Calu3 (cell line): ENCODE measurements around the gene TPPP. TPM values are rescaled to one million over a fixed set of nuclear protein-coding genes. Genes with fewer than 3 reads are reported as not detected.
"Not testable (repeated sequence)": the region's sequence is repeated elsewhere in the genome, so short reads cannot be mapped to it uniquely, and the experiment has no call there.

Experiments used
- BruUV-seq: library from RNA; stranded (reverse); fragments of 400-500 nt; replicated peaks from 2 replicates; lab custom pipeline; 2021; lab: Mats Ljungman, UMichigan
- CTCF ChIA-PET: fragments of 300-600 bp; sonication (Branson Sonifier 250); formaldehyde crosslinking; loops from one replicate; lab custom pipeline; 2022; ENCODE audit warnings: antibody characterized with exemption; lab: Charles Lee
- DNase-seq: peaks from one replicate; pipeline ENCODE4 v3.0.0; 2022
- H3K27ac Mint-ChIP-seq: one replicate; pipeline ENCODE4 v1.8.0; 2022; ENCODE audit warnings: mixed read lengths; ENCODE audit not compliant: unreplicated experiment
- H3K27me3 Mint-ChIP-seq: one replicate; pipeline ENCODE4 v1.8.0; 2022; ENCODE audit warnings: mixed read lengths; ENCODE audit not compliant: unreplicated experiment
- H3K36me3 Mint-ChIP-seq: one replicate; pipeline ENCODE4 v1.8.0; 2022; ENCODE audit warnings: mild to moderate bottlenecking, moderate library complexity, mixed read lengths; ENCODE audit not compliant: insufficient read depth, unreplicated experiment
- H3K4me1 Mint-ChIP-seq: one replicate; pipeline ENCODE4 v1.8.0; 2022; ENCODE audit warnings: mild to moderate bottlenecking, low read depth, mixed read lengths; ENCODE audit not compliant: unreplicated experiment
- H3K4me3 Mint-ChIP-seq: one replicate; pipeline ENCODE4 v1.8.0; 2022; ENCODE audit warnings: mild to moderate bottlenecking, low read depth, moderate library complexity, mixed read lengths; ENCODE audit not compliant: unreplicated experiment
- H3K9me3 Mint-ChIP-seq: one replicate; pipeline ENCODE4 v1.8.0; 2022; ENCODE audit warnings: low read depth, mixed read lengths; ENCODE audit not compliant: unreplicated experiment
- intact Hi-C: fragments of 100-400 bp; cut with micrococcal nuclease; formaldehyde crosslinking; loops from one replicate; pipeline ENCODE4 v1.10.0; 2022; ENCODE audit not compliant: unreplicated experiment
- total RNA-seq: library from RNA; stranded (reverse); gene quantifications from 2 replicates; pipeline ENCODE4 v1.2.3, GENCODE V29; 2022
- TF ChIP-seq, protein P1 (sequence below): fragments of 200-600 bp; IDR thresholded peaks from one replicate; pipeline ENCODE4 v1.8.0; 2022; ENCODE audit warnings: antibody characterized with exemption; ENCODE audit not compliant: unreplicated experiment

TPPP gene
- total RNA-seq, 1 experiment from 2014 or later = 0.38 TPM

DNA sequence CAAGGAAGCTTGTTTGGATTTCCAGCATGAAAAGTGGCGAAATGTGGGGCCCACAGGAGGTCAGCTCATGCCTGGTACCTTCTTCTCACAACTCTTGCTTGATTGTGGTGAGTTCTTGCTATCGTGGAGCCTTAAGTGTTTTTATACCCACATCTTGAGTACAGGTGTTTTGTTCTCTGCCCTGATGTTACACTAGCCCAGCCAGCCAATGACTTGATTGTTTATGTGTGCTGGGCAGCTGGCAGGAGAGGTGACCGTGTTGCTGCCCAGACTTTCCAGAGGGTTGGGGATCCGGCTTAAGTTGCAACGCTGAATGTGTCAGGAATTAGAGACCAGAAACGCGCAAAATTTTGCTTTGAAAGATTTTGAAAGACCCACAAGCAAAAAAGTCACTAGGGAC, 24.0 kb upstream of the TPPP start:
- no TSS peak for BruUV-seq
- H3K4me1 Mint-ChIP-seq = no peaks in the 10 kb centered on the region
- intact Hi-C loops = no loop called here
- H3K36me3 Mint-ChIP-seq = no peaks in the 10 kb centered on the region
- no peak for DNase-seq
- H3K4me3 Mint-ChIP-seq = no peak overlapping the region
- TF ChIP-seq, protein P1, sequence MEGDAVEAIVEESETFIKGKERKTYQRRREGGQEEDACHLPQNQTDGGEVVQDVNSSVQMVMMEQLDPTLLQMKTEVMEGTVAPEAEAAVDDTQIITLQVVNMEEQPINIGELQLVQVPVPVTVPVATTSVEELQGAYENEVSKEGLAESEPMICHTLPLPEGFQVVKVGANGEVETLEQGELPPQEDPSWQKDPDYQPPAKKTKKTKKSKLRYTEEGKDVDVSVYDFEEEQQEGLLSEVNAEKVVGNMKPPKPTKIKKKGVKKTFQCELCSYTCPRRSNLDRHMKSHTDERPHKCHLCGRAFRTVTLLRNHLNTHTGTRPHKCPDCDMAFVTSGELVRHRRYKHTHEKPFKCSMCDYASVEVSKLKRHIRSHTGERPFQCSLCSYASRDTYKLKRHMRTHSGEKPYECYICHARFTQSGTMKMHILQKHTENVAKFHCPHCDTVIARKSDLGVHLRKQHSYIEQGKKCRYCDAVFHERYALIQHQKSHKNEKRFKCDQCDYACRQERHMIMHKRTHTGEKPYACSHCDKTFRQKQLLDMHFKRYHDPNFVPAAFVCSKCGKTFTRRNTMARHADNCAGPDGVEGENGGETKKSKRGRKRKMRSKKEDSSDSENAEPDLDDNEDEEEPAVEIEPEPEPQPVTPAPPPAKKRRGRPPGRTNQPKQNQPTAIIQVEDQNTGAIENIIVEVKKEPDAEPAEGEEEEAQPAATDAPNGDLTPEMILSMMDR = no peak
- H3K27me3 Mint-ChIP-seq = peaks cover 81% of the 10 kb centered on the region
- H3K9me3 Mint-ChIP-seq = peaks cover 5% of the 10 kb centered on the region
- no peak overlapping the region for H3K27ac Mint-ChIP-seq
- CTCF ChIA-PET = no interaction called here

DNA sequence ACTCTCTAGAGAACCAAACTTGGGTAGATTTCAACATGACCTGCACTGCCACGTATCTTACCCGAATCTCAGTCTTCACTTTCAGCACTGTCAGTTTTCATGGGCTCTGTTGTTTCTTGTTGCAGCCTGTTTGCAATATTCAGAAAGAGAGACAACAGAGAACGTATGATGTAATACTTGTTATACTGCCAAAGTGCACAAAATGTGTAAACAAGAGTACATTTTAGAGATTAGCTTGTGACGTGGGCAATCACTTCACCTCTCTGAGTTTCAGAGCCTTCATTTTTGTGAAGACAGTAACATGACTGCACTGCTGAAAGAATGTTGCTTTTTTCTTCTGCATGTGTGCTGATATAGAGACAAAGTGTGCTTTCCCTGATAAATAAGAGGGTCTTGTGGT, 23.6 kb upstream of the TPPP start:
- H3K4me1 Mint-ChIP-seq, BruUV-seq, H3K36me3 Mint-ChIP-seq, CTCF ChIA-PET, H3K27ac Mint-ChIP-seq, DNase-seq, H3K9me3 Mint-ChIP-seq, intact Hi-C loops, H3K4me3 Mint-ChIP-seq: not testable (repeated sequence)
- peaks cover 80% of the 10 kb centered on the region for H3K27me3 Mint-ChIP-seq

DNA sequence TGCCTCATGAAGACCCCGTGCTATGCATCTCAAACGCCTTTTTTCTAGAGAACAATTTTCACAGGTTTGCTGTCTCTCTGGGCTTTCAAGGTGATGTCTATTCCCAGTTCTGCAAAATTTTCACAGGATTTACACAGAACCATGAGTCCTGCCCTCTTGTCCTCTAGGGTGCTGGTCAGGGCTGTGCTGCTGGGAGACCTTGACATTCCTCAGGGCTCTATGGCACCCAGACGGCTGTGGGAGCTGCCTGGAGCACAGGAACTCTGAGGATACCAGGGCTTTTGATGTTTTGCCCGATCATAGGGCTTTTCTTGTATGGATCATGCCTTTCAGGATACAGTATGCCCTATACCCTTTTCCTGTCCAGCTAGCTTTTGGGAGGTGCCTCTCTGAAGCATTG, 22.5 kb upstream of the TPPP start:
- H3K4me3 Mint-ChIP-seq, BruUV-seq, H3K36me3 Mint-ChIP-seq, CTCF ChIA-PET, H3K9me3 Mint-ChIP-seq, intact Hi-C loops, H3K27ac Mint-ChIP-seq, H3K4me1 Mint-ChIP-seq, DNase-seq: not testable (repeated sequence)
- peaks cover 80% of the 10 kb centered on the region for H3K27me3 Mint-ChIP-seq

GRCh38 chr5:714215-715118, 21.3 kb upstream of the TPPP start:
- H3K4me3 Mint-ChIP-seq, H3K36me3 Mint-ChIP-seq, DNase-seq, BruUV-seq, CTCF ChIA-PET, H3K27ac Mint-ChIP-seq, H3K4me1 Mint-ChIP-seq, H3K9me3 Mint-ChIP-seq: not testable (repeated sequence)
- H3K27me3 Mint-ChIP-seq = peaks cover 71% of the 10 kb centered on the region
- intact Hi-C loops = loop anchor here (5.0 kb wide), 1 partner anchor 83 kb away; no protein-coding TSS in a partner anchor

GRCh38 chr5:713686-714085, 20.5 kb upstream of the TPPP start:
- peaks cover 63% of the 10 kb centered on the region for H3K27me3 Mint-ChIP-seq
- BruUV-seq, H3K4me1 Mint-ChIP-seq, H3K36me3 Mint-ChIP-seq, DNase-seq, H3K4me3 Mint-ChIP-seq, H3K9me3 Mint-ChIP-seq, H3K27ac Mint-ChIP-seq, CTCF ChIA-PET: not testable (repeated sequence)
- intact Hi-C loops = loop anchor here (5.0 kb wide), 1 partner anchor 84 kb away; no protein-coding TSS in a partner anchor

DNA sequence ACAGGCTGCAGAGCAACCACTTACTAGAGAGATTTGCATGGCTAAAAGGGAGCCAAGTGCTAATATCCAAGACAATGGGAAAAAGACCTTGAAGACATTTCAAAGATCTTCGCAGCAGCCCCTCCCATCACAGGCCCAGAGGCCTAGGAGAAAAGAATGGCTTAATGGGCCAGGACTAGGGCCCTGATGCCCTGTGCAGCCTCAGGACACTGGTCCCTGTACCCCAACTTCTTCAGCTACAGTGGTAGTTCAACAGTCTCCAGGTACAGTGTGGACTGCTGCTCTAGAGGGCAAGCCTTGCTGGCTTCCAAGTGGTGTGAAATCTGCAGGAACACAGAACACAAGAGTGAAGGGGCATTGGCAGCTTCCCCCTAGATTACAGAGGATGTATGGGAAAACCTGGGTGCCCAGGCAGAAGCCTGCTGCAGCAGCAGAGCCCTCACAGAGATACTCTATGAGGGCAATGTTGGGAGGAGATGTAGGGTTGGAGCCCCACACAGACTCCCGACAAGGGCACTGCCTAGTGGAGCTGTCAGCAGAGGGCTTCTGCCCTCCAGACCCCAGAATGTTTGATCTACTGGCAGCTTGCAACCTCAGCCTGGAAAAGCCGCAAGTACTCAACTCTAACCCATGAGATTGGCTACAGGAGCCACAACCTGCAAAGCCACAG, 15.8 kb upstream of the TPPP start:
- H3K27ac Mint-ChIP-seq, CTCF ChIA-PET, H3K4me1 Mint-ChIP-seq, H3K4me3 Mint-ChIP-seq, BruUV-seq, DNase-seq, H3K9me3 Mint-ChIP-seq, H3K36me3 Mint-ChIP-seq, intact Hi-C loops: not testable (repeated sequence)
- H3K27me3 Mint-ChIP-seq = peaks cover 29% of the 10 kb centered on the region

- peaks cover 26% of the 10 kb centered on the region for H3K27me3 Mint-ChIP-seq
- DNase-seq, H3K27ac Mint-ChIP-seq, H3K4me3 Mint-ChIP-seq, H3K4me1 Mint-ChIP-seq, intact Hi-C loops, H3K9me3 Mint-ChIP-seq, CTCF ChIA-PET, H3K36me3 Mint-ChIP-seq, BruUV-seq: not testable (repeated sequence)
Measured at GRCh38 chr5:708374-708773, 15.2 kb upstream of the TPPP start.

DNA sequence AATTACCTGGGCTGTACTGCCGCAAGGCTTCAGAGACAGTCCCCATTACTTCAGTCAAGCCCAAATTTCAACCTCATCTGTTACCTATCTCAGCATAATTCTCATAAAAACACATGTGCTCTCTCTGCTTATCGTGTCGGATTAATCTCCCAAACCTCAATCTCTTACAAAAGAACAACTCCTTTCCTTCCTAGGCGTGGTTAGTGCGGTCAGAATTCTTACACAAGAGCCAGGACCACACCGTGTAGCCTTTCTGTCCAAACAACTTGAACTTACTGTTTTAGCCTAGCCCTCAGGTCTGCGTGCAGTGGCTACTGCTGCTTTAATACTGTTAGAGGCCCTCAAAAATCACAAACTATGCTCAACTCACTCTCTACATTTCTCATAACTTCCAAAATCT, 13.0 kb upstream of the TPPP start:
- H3K4me1 Mint-ChIP-seq, H3K4me3 Mint-ChIP-seq, BruUV-seq, CTCF ChIA-PET, DNase-seq, H3K36me3 Mint-ChIP-seq, H3K27me3 Mint-ChIP-seq, H3K27ac Mint-ChIP-seq, H3K9me3 Mint-ChIP-seq, intact Hi-C loops: not testable (repeated sequence)
